H9 (cell line): Measurements from ENCODE around the gene PRIM2. TPM values are rescaled to one million over a fixed set of nuclear protein-coding genes. Genes with fewer than 3 reads are reported as not detected.
"Not testable (repeated sequence)": the region's sequence is repeated elsewhere in the genome, so short reads cannot be mapped to it uniquely, and the experiment has no call there.

ENCODE experiments used
- DNase-seq: peaks from one replicate; pipeline ENCODE4 v3.0.0-alpha.2; 2017
- H2AFZ ChIP-seq: one replicate; pipeline ENCODE4 v1.6.1; 2013; ENCODE audit warnings: mild to moderate bottlenecking, low read length, control low read depth, moderate library complexity
- H2AK5ac ChIP-seq: 2 replicates; pipeline ENCODE4 v1.6.1; 2013; ENCODE audit warnings: low read length, control low read depth, mixed read lengths; ENCODE audit not compliant: insufficient read length
- H2BK120ac ChIP-seq: one replicate; pipeline ENCODE4 v1.6.1; 2013; ENCODE audit warnings: low read depth, mild to moderate bottlenecking, low read length, control low read depth, inconsistent platforms; ENCODE audit not compliant: poor library complexity, severe bottlenecking
- H2BK12ac ChIP-seq: 2 replicates; pipeline ENCODE4 v1.6.1; 2013; ENCODE audit warnings: low read length, control low read depth, mixed read lengths, low read depth; ENCODE audit not compliant: insufficient read length
- H2BK15ac ChIP-seq: 2 replicates; pipeline ENCODE4 v1.6.1; 2013; ENCODE audit warnings: low read depth, low read length, control low read depth
- H2BK20ac ChIP-seq: one replicate; pipeline ENCODE4 v1.6.1; 2013; ENCODE audit warnings: low read depth, mild to moderate bottlenecking, low read length, control low read depth, inconsistent platforms; ENCODE audit not compliant: poor library complexity, severe bottlenecking
- H2BK5ac ChIP-seq: 2 replicates; pipeline ENCODE4 v1.6.1; 2013; ENCODE audit warnings: low read length, control low read depth, mixed read lengths; ENCODE audit not compliant: insufficient read length
- H3K14ac ChIP-seq: 2 replicates; pipeline ENCODE4 v1.6.1; 2013; ENCODE audit warnings: low read length, control low read depth; ENCODE audit not compliant: insufficient read depth
- H3K18ac ChIP-seq: 2 replicates; pipeline ENCODE4 v1.6.1; 2013; ENCODE audit warnings: low read depth, mild to moderate bottlenecking, mixed read lengths, low read length, control low read depth; ENCODE audit not compliant: insufficient read length
- H3K23ac ChIP-seq: 2 replicates; pipeline ENCODE4 v1.6.1; 2013; ENCODE audit warnings: low read length, control low read depth, mixed read lengths, low read depth; ENCODE audit not compliant: insufficient read length
- H3K23me2 ChIP-seq: 2 replicates; pipeline ENCODE4 v1.6.1; 2013; ENCODE audit warnings: low read depth, mild to moderate bottlenecking, mixed read lengths, low read length, control low read depth; ENCODE audit not compliant: insufficient read length, poor library complexity, severe bottlenecking
- H3K27ac ChIP-seq: 2 replicates; pipeline ENCODE4 v1.5.1; 2013; ENCODE audit warnings: low read length, control low read depth, mixed read lengths, low read depth; ENCODE audit not compliant: insufficient read length
- H3K27me3 ChIP-seq: 2 replicates; pipeline ENCODE4 v1.6.1; 2013; ENCODE audit warnings: low read length, control low read depth, inconsistent platforms; ENCODE audit not compliant: insufficient read depth
- H3K4ac ChIP-seq: 2 replicates; pipeline ENCODE4 v1.6.1; 2013; ENCODE audit warnings: low read depth, mild to moderate bottlenecking, control low read depth, inconsistent platforms, low read length, moderate library complexity
- H3K4me1 ChIP-seq: 2 replicates; pipeline ENCODE4 v1.6.1; 2013; ENCODE audit warnings: low read length, control low read depth, inconsistent platforms; ENCODE audit not compliant: insufficient read depth
- H3K4me2 ChIP-seq: 2 replicates; pipeline ENCODE4 v1.6.1; 2013; ENCODE audit warnings: low read length, control low read depth, mixed read lengths; ENCODE audit not compliant: insufficient read length, insufficient read depth
- H3K56ac ChIP-seq: 2 replicates; pipeline ENCODE4 v1.6.1; 2013; ENCODE audit warnings: low read depth, mild to moderate bottlenecking, mixed read lengths, low read length, control low read depth; ENCODE audit not compliant: insufficient read length
- H3K79me1 ChIP-seq: 2 replicates; pipeline ENCODE4 v1.6.1; 2013; ENCODE audit warnings: low read depth, mild to moderate bottlenecking, moderate library complexity, low read length, control low read depth, inconsistent platforms; ENCODE audit not compliant: insufficient read depth, poor library complexity, severe bottlenecking
- H3K79me2 ChIP-seq: 2 replicates; pipeline ENCODE4 v1.6.1; 2013; ENCODE audit warnings: low read length, control low read depth, inconsistent platforms; ENCODE audit not compliant: insufficient read depth
- H3K9ac ChIP-seq: 2 replicates; pipeline ENCODE4 v1.6.1; 2013; ENCODE audit warnings: low read length, control low read depth, mixed read lengths; ENCODE audit not compliant: insufficient read length; ENCODE audit errors: extremely low read depth
- H3K9me3 ChIP-seq: one replicate; pipeline ENCODE4 v1.6.1; 2013; ENCODE audit warnings: low read depth, low read length, inconsistent platforms; ENCODE audit not compliant: control insufficient read depth
- H3T11ph ChIP-seq: one replicate; pipeline ENCODE4 v1.6.1; 2013; ENCODE audit warnings: mild to moderate bottlenecking, low read length, control low read depth, inconsistent platforms
- H4K20me1 ChIP-seq: one replicate; pipeline ENCODE4 v1.6.1; 2013; ENCODE audit not compliant: control insufficient read depth, insufficient read length, insufficient read depth
- H4K5ac ChIP-seq: 2 replicates; pipeline ENCODE4 v1.6.1; 2013; ENCODE audit warnings: low read depth, mild to moderate bottlenecking, mixed read lengths, low read length, control low read depth; ENCODE audit not compliant: insufficient read length
- H4K8ac ChIP-seq: replicated peaks from 2 replicates; pipeline ENCODE4 v1.6.1; 2013; ENCODE audit warnings: low read length, control low read depth, mixed read lengths, low read depth; ENCODE audit not compliant: insufficient read length
- H4K91ac ChIP-seq: 2 replicates; pipeline ENCODE4 v1.6.1; 2013; ENCODE audit warnings: low read depth, mild to moderate bottlenecking, moderate library complexity, mixed read lengths, low read length, control low read depth; ENCODE audit not compliant: insufficient read length
- H3K27ac Mint-ChIP-seq, 3 experiments: 2 replicates in 2 of 3; 3 replicates in 1 of 3; pipeline ENCODE4 v1.8.0; 2020 to 2021; ENCODE audit warnings: mixed read lengths in 3 of 3, mild to moderate bottlenecking in 1 of 3, moderate library complexity in 1 of 3
- H3K27me3 Mint-ChIP-seq: 2 replicates; pipeline ENCODE4 v1.8.0; 2021; ENCODE audit warnings: low read depth, mild to moderate bottlenecking, moderate library complexity, mixed read lengths
- H3K36me3 Mint-ChIP-seq, 3 experiments: 2 replicates in 2 of 3; 3 replicates in 1 of 3; pipeline ENCODE4 v1.8.0; 2020 to 2021; ENCODE audit warnings: low read depth in 3 of 3, mixed read lengths in 3 of 3; ENCODE audit not compliant: insufficient read depth in 1 of 3
- H3K4me1 Mint-ChIP-seq, 2 experiments: 2 replicates each; pipeline ENCODE4 v1.8.0; 2020; ENCODE audit warnings: mixed read lengths in 2 of 2
- H3K4me3 Mint-ChIP-seq, 2 experiments: 2 replicates in 1 of 2; 3 replicates in 1 of 2; pipeline ENCODE4 v1.8.0; 2020 to 2021; ENCODE audit warnings: mild to moderate bottlenecking in 2 of 2, mixed read lengths in 2 of 2, moderate library complexity in 1 of 2
- H3K9me3 Mint-ChIP-seq, 2 experiments: 2 replicates in 1 of 2; 3 replicates in 1 of 2; pipeline ENCODE4 v1.8.0; 2020; ENCODE audit warnings: mild to moderate bottlenecking in 2 of 2, mixed read lengths in 2 of 2, moderate library complexity in 1 of 2
- WGBS: extraction: QIAGEN DNeasy Blood & Tissue Kit; methylation state at CpG from one replicate; pipeline ENCODE4 v1.1.7; 2013; ENCODE audit warnings: missing lambda C conversion rate, low lambda C conversion rate, mixed read lengths; ENCODE audit not compliant: insufficient read length; ENCODE audit errors: extremely low coverage; 5-methylcytosine and 5-hydroxymethylcytosine counted together
- total RNA-seq: library from RNA; stranded (reverse); gene quantifications from 2 replicates; pipeline ENCODE4 v1.2.1, GENCODE V29; 2021

PRIM2 gene
- total RNA-seq, 1 experiment from 2014 or later: 43.0 TPM

GRCh38 chr6:57572844-57573243 lies 255.4 kb downstream of the PRIM2 start:
- H3K36me3 Mint-ChIP-seq, H3K27me3 ChIP-seq, H2BK15ac ChIP-seq, H3K9me3 ChIP-seq, H3K79me2 ChIP-seq, H3K4me3 Mint-ChIP-seq, H3K23me2 ChIP-seq, H2BK20ac ChIP-seq, H3K9ac ChIP-seq, H3K79me1 ChIP-seq, H3K4me1 Mint-ChIP-seq, H3K56ac ChIP-seq, H4K91ac ChIP-seq, DNase-seq, H2BK120ac ChIP-seq, H3K14ac ChIP-seq, H2BK12ac ChIP-seq, H3K9me3 Mint-ChIP-seq, H2AK5ac ChIP-seq, H3K4ac ChIP-seq, H4K5ac ChIP-seq, H3K27me3 Mint-ChIP-seq, H3K4me1 ChIP-seq, H2AFZ ChIP-seq, H4K8ac ChIP-seq, H3K18ac ChIP-seq, H4K20me1 ChIP-seq, H3K27ac ChIP-seq, H3K27ac Mint-ChIP-seq, H3T11ph ChIP-seq, H3K4me2 ChIP-seq, H3K23ac ChIP-seq, H2BK5ac ChIP-seq: not testable (repeated sequence)
- no CpG with 5 or more reads among the region's 1 CpG for WGBS

GRCh38 chr6:57577023-57577422 lies 259.6 kb downstream of the PRIM2 start:
- not testable (repeated sequence) for H3T11ph ChIP-seq, H2BK5ac ChIP-seq, DNase-seq, H3K36me3 Mint-ChIP-seq, H2AK5ac ChIP-seq, H3K79me1 ChIP-seq, H4K8ac ChIP-seq, H3K23ac ChIP-seq, H3K27ac Mint-ChIP-seq, H3K9me3 ChIP-seq, H3K27me3 Mint-ChIP-seq, H2BK120ac ChIP-seq, H3K27ac ChIP-seq, H2AFZ ChIP-seq, H3K27me3 ChIP-seq, H3K23me2 ChIP-seq, H4K20me1 ChIP-seq, H3K9ac ChIP-seq, H3K4me1 Mint-ChIP-seq, H3K4me1 ChIP-seq, H2BK20ac ChIP-seq, H2BK15ac ChIP-seq, H3K18ac ChIP-seq, H3K56ac ChIP-seq, H3K4ac ChIP-seq, H3K4me2 ChIP-seq, H3K79me2 ChIP-seq, H2BK12ac ChIP-seq, H3K4me3 Mint-ChIP-seq, H4K91ac ChIP-seq, H3K14ac ChIP-seq, H4K5ac ChIP-seq, H3K9me3 Mint-ChIP-seq
- no CpG with 5 or more reads among the region's 1 CpG for WGBS
